GM10266 (cell line): ENCODE data around the gene PRKCE.

Source experiments
- DNase-seq: peaks from one replicate; pipeline ENCODE4 v3.0.0; 2012; ENCODE audit errors: extremely low spot score
- CTCF ChIP-seq: IDR thresholded peaks from 2 replicates; pipeline ENCODE4 v1.5.1; 2012; ENCODE audit warnings: mild to moderate bottlenecking, low read depth; ENCODE audit not compliant: control insufficient read depth, insufficient read depth; ENCODE audit errors: missing control alignments

The PRKCE gene

GRCh38 chr2:45984896-45985473, 333.5 kb downstream of the PRKCE start:
- no peak for TF ChIP-seq CTCF

GRCh38 chr2:45986509-45986908, 335.0 kb downstream of the PRKCE start:
- no peak for DNase-seq
- no peak for TF ChIP-seq CTCF

More at GRCh38 chr2:45984896-45985473, 333.5 kb downstream of the PRKCE start:
- DNase-seq: no peak

GRCh38 chr2:45987856-45988255, 336.4 kb downstream of the PRKCE start:
- no peak for DNase-seq

GRCh38 chr2:45988879-45989278, 337.4 kb downstream of the PRKCE start:
- no peak for TF ChIP-seq CTCF

More at GRCh38 chr2:45987856-45988255, 336.4 kb downstream of the PRKCE start:
- TF ChIP-seq CTCF: no peak

GRCh38 chr2:45990131-45990530, 338.7 kb downstream of the PRKCE start:
- TF ChIP-seq CTCF: no peak
- DNase-seq: no peak

More at GRCh38 chr2:45988879-45989278, 337.4 kb downstream of the PRKCE start:
- DNase-seq: no peak

GRCh38 chr2:45992021-45992740, 340.7 kb downstream of the PRKCE start:
- no peak for DNase-seq
- TF ChIP-seq CTCF: no peak
